CD4-positive, alpha-beta T cell (primary cell): ENCODE results near the gene PTPN5. TPM values are rescaled to one million over a fixed set of nuclear protein-coding genes. Genes with fewer than 3 reads are reported as not detected.

ENCODE experiments used
- ATAC-seq: fragments of 200-7000 bp; cut with Tn5 transposase; one replicate; pipeline ENCODE4 v1.10.0; 2022; ENCODE audit warnings: mild to moderate bottlenecking; ENCODE audit not compliant: poor library complexity
- CTCF ChIA-PET: fragments of 350-600 bp; sonication (Branson Sonifier 250); formaldehyde crosslinking; loops from one replicate; lab custom pipeline; 2021; ENCODE audit warnings: antibody characterized with exemption, inconsistent platforms; lab: Charles Lee
- POLR2A ChIA-PET: fragments of 350-600 bp; sonication (Branson Sonifier 250); formaldehyde crosslinking; loops from one replicate; lab custom pipeline; 2021; ENCODE audit warnings: antibody characterized with exemption, inconsistent platforms; lab: Charles Lee
- DNase-seq, 14 experiments: peaks; one replicate each; pipeline ENCODE4 v3.0.0-alpha.2; 2013 to 2020; ENCODE audit warnings: mixed read lengths in 2 of 14
- H3K27ac ChIP-seq, 2 donors: one replicate each; pipeline versions ENCODE4 v1.5.1 to v1.7.0; 2013; ENCODE audit warnings: low read length in 2 of 2, low read depth in 1 of 2, mild to moderate bottlenecking in 1 of 2
- H3K27me3 ChIP-seq, 2 experiments: 1 replicate in 1 of 2; 2 replicates in 1 of 2; pipeline versions ENCODE4 v1.6.1 to v1.7.0; 2013; ENCODE audit warnings: low read length in 2 of 2, control low read depth in 1 of 2, mild to moderate bottlenecking in 1 of 2, moderate library complexity in 1 of 2; ENCODE audit not compliant: insufficient read depth in 2 of 2, control insufficient read depth in 1 of 2
- H3K36me3 ChIP-seq: one replicate; pipeline ENCODE4 v1.6.1; 2013; ENCODE audit warnings: low read length, control low read depth; ENCODE audit not compliant: insufficient read depth
- H3K4me1 ChIP-seq: one replicate; pipeline ENCODE4 v1.6.1; 2013; ENCODE audit warnings: low read length, control low read depth; ENCODE audit not compliant: insufficient read depth
- H3K4me3 ChIP-seq: one replicate; pipeline ENCODE4 v1.5.1; 2013; ENCODE audit warnings: mild to moderate bottlenecking, low read length, moderate library complexity
- H3K9me3 ChIP-seq, 2 experiments: 1 replicate in 1 of 2; 2 replicates in 1 of 2; pipeline versions ENCODE4 v1.6.1 to v1.7.0; 2013; ENCODE audit warnings: low read length in 2 of 2, mild to moderate bottlenecking in 2 of 2, control low read depth in 1 of 2, moderate library complexity in 1 of 2; ENCODE audit not compliant: control insufficient read depth in 1 of 2, insufficient read depth in 1 of 2
- H3K27ac Mint-ChIP-seq: one replicate; pipeline ENCODE4 v1.8.0; 2020; ENCODE audit warnings: mixed read lengths
- H3K27me3 Mint-ChIP-seq: one replicate; pipeline ENCODE4 v1.8.0; 2021; ENCODE audit warnings: mixed read lengths
- H3K36me3 Mint-ChIP-seq: one replicate; pipeline ENCODE4 v1.8.0; 2021; ENCODE audit warnings: low read depth, mixed read lengths
- H3K4me1 Mint-ChIP-seq: one replicate; pipeline ENCODE4 v1.8.0; 2021; ENCODE audit warnings: low read depth, mixed read lengths
- H3K4me3 Mint-ChIP-seq: one replicate; pipeline ENCODE4 v1.8.0; 2020; ENCODE audit warnings: mild to moderate bottlenecking, mixed read lengths
- H3K9me3 Mint-ChIP-seq: one replicate; pipeline ENCODE4 v1.8.0; 2020; ENCODE audit warnings: mixed read lengths
- intact Hi-C, 2 experiments: fragments of 100-400 bp; cut with DNase I in 1 of 2; cut with micrococcal nuclease in 1 of 2; formaldehyde crosslinking; loops; one replicate each; pipeline versions ENCODE4 v1.15.1 to v1.9.0; 2023 to 2025; cut with DNase I, micrococcal nuclease
- total RNA-seq, 174 experiments: library from RNA in 2 of 174; stranded (reverse) in 2 of 174; gene quantifications; one replicate each; pipeline ENCODE4 v1.2.3 and lab custom pipeline; 2021 to 2026
- TF ChIP-seq, protein P1 (sequence below): fragments of 200-600 bp; IDR thresholded peaks from one replicate; pipeline ENCODE4 v1.8.0; 2022; ENCODE audit warnings: antibody characterized with exemption, mild to moderate bottlenecking

PTPN5 gene
- total RNA-seq, 2 experiments from 2014 or later: not detected

DNA sequence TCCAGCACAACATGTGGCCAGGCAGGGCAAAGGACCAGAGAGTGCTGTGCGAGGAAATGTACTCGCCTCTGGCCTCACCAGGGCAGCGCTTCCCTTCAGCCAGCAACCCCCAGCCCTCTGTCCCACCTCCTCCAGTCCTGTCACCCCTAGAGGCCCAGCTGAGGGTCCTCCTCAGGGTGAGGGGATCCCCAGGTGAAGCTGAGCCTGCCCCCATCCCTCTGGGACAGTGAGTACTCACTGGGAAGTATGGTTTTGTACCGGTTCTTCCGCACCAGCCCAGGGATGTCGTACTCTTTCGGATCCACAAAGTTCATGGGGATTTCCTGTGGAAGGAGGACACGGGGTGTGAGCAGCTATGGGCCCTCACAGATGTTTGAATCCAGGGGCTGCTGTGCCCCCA, 54.0 kb downstream of the PTPN5 start:
- no peaks in the 10 kb centered on the region for H3K27me3 Mint-ChIP-seq
- ChIA-PET POLR2A (no interaction called here), CTCF (no interaction called here)
- no peaks in the 10 kb centered on the region for H3K36me3 ChIP-seq
- no peaks in the 10 kb centered on the region for H3K4me1 ChIP-seq
- DNase-seq: no peak
- TF ChIP-seq, protein P1, sequence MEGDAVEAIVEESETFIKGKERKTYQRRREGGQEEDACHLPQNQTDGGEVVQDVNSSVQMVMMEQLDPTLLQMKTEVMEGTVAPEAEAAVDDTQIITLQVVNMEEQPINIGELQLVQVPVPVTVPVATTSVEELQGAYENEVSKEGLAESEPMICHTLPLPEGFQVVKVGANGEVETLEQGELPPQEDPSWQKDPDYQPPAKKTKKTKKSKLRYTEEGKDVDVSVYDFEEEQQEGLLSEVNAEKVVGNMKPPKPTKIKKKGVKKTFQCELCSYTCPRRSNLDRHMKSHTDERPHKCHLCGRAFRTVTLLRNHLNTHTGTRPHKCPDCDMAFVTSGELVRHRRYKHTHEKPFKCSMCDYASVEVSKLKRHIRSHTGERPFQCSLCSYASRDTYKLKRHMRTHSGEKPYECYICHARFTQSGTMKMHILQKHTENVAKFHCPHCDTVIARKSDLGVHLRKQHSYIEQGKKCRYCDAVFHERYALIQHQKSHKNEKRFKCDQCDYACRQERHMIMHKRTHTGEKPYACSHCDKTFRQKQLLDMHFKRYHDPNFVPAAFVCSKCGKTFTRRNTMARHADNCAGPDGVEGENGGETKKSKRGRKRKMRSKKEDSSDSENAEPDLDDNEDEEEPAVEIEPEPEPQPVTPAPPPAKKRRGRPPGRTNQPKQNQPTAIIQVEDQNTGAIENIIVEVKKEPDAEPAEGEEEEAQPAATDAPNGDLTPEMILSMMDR: no peak
- no peak overlapping the region for H3K27ac ChIP-seq
- H3K36me3 Mint-ChIP-seq: no peaks in the 10 kb centered on the region
- H3K9me3 Mint-ChIP-seq: no peaks in the 10 kb centered on the region
- H3K4me1 Mint-ChIP-seq: no peaks in the 10 kb centered on the region
- no peak overlapping the region for H3K27ac Mint-ChIP-seq
- intact Hi-C loops: loop anchor here in 1 of 2 experiments (10.0 kb wide), 2 partner anchors 433 to 483 kb away; no protein-coding TSS in a partner anchor
- no peak overlapping the region for H3K4me3 Mint-ChIP-seq
- H3K9me3 ChIP-seq: no peaks in the 10 kb centered on the region
- no peak overlapping the region for H3K4me3 ChIP-seq
- H3K27me3 ChIP-seq: no peaks in the 10 kb centered on the region
- no peak for ATAC-seq

DNA sequence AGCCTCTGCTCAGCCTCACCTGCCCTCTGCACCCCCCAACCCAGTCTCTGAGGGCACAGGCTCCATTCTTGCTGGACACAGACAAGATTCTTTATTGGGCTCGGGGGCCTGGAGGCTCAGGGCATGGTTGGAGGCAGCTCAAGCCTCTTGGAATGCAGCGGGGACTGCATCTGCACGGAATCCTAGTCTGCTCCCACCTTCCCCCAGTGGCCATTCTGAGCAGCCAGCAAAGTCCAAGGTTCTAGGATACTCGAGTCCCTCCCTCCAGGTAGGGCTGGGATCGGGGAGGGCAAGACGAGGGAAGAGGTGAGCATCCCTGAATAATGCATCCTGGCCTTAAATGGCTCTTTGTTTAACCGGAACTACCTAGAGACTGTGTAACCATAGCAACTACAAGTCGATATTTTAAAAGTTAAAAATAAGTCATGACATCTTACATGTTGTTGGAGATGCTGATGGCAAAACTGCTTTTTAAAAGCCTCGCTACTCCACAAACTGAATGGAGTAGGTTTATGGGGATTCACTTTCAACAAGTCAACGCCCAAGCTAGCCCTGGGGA, 54.9 kb downstream of the PTPN5 start:
- DNase-seq: no peak
- TF ChIP-seq, protein P1: no peak
- Histone ChIP-seq H3K36me3 (no peaks in the 10 kb centered on the region), H3K9me3 (no peaks in the 10 kb centered on the region), H3K27ac (no peak overlapping the region), H3K27me3 (no peaks in the 10 kb centered on the region), H3K4me3 (no peak overlapping the region), H3K4me1 (peaks cover 4% of the 10 kb centered on the region)
- Mint-ChIP-seq H3K27ac (no peak overlapping the region), H3K4me3 (no peak overlapping the region), H3K27me3 (no peaks in the 10 kb centered on the region), H3K4me1 (no peaks in the 10 kb centered on the region), H3K36me3 (no peaks in the 10 kb centered on the region), H3K9me3 (no peaks in the 10 kb centered on the region)
- no peak for ATAC-seq
- ChIA-PET CTCF (interaction anchor here (0.9 kb wide), 1 partner anchor 621 kb away, joined by 3 read pairs; no protein-coding TSS in a partner anchor), POLR2A (no interaction called here)
- intact Hi-C loops: loop anchor here in 1 of 2 experiments (10.0 kb wide), 2 partner anchors 432 to 482 kb away; no protein-coding TSS in a partner anchor

DNA sequence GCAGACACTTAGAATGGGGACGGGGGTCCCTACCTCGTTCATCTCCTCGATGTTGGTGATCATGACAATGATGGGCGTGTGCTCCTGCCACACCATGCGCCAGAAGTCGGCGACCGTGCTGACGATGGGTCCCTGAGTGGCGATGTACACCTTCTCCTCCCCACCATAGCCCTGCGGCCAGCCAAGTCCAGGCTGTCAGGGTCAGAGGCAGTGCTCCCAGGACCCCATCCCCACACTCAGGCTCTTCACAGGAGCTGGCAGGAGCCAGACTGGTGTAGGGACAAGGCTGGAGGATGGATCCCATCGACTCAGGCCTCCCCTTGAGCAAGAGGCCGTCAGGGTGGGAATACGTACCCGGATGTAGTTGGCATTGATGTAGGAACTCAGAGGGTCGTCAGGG, 58.4 kb downstream of the PTPN5 start:
- no peak overlapping the region for H3K27ac Mint-ChIP-seq
- POLR2A ChIA-PET: no interaction called here

More for the DNA sequence above, 58.4 kb downstream of the PTPN5 start:
- Histone ChIP-seq H3K36me3 (no peaks in the 10 kb centered on the region), H3K9me3 (no peaks in the 10 kb centered on the region), H3K27ac (no peak overlapping the region), H3K4me1 (peaks cover 7% of the 10 kb centered on the region), H3K4me3 (no peak overlapping the region), H3K27me3 (no peaks in the 10 kb centered on the region)
- DNase-seq: no peak
- TF ChIP-seq, protein P1: no peak
- CTCF ChIA-PET: interaction anchor here (0.5 kb wide), 1 partner anchor 15 kb away, joined by 3 read pairs; no protein-coding TSS in a partner anchor
- Mint-ChIP-seq H3K9me3 (no peaks in the 10 kb centered on the region), H3K27me3 (no peaks in the 10 kb centered on the region), H3K4me1 (peaks cover 2% of the 10 kb centered on the region), H3K36me3 (no peaks in the 10 kb centered on the region), H3K4me3 (no peak overlapping the region)
- ATAC-seq: no peak
- intact Hi-C loops: loop anchor here (2.0 to 10.0 kb wide), 4 partner anchors 101 to 618 kb away; partner anchors contain the start of gene SPTY2D1 (in 1 of the 2)
